HEK293 (cell line): ENCODE results near the gene PCSK6.
A peak's percentile ranks its signal among the peaks of the same experiment; 100 is the strongest.

Experiments
- CTCF ChIA-PET: fragments of 350-600 bp; formaldehyde crosslinking; extraction: SDS; loops from one replicate; lab custom pipeline; 2021; ENCODE audit warnings: antibody characterized with exemption; lab: Yijun Ruan, JAX
- POLR2A ChIA-PET: fragments of 300-600 bp; formaldehyde crosslinking; extraction: SDS; loops from one replicate; lab custom pipeline; 2020; ENCODE audit warnings: antibody characterized with exemption, inconsistent platforms; lab: Yijun Ruan, JAX
- H3K27ac ChIP-seq: fragments of 200-500 bp; sonication (Bioruptor generic); 2 replicates; pipeline ENCODE4 v1.5.1; 2014; ENCODE audit warnings: low read depth, low read length, control low read depth, inconsistent platforms; ENCODE audit errors: extremely low read depth
- H3K36me3 ChIP-seq, 2 experiments: fragments of 200-500 bp in 1 of 2; sonication (Bioruptor generic) in 1 of 2; 1 replicate in 1 of 2; 2 replicates in 1 of 2; pipeline ENCODE4 v1.5.1; 2014 to 2017; ENCODE audit warnings: inconsistent platforms in 2 of 2, low read length in 2 of 2; ENCODE audit not compliant: control insufficient read depth in 2 of 2, insufficient read depth in 1 of 2
- H3K4me1 ChIP-seq: fragments of 200-500 bp; sonication (Bioruptor generic); 2 replicates; pipeline ENCODE4 v1.5.1; 2014; ENCODE audit warnings: mild to moderate bottlenecking, low read length, inconsistent platforms; ENCODE audit not compliant: control insufficient read depth, insufficient read depth
- H3K4me3 ChIP-seq: 2 replicates; pipeline ENCODE4 v1.5.1; 2011; ENCODE audit warnings: low read depth, mild to moderate bottlenecking, control low read depth, low read length, moderate library complexity
- H3K9me3 ChIP-seq: fragments of 200-500 bp; sonication (Bioruptor generic); 2 replicates; pipeline ENCODE4 v1.5.1; 2014; ENCODE audit warnings: low read depth, low read length, inconsistent platforms; ENCODE audit not compliant: control insufficient read depth, insufficient read depth
- IKZF3 ChIP-seq: fragments of 450-650 bp; IDR thresholded peaks from 2 replicates; pipeline ENCODE4 v1.5.0; 2018; ENCODE audit warnings: missing biosample characterization, mild to moderate bottlenecking, missing genetic modification characterization, moderate library complexity
- MZF1 ChIP-seq: fragments of 450-650 bp; formaldehyde crosslinking; IDR thresholded peaks from 2 replicates; pipeline ENCODE4 v1.5.1; 2017; ENCODE audit warnings: missing biosample characterization, missing genetic modification characterization, borderline replicate concordance
- SP7 ChIP-seq: fragments of 450-650 bp; formaldehyde crosslinking; IDR thresholded peaks from 2 replicates; pipeline ENCODE4 v1.5.1; 2016; ENCODE audit warnings: missing biosample characterization, missing genetic modification characterization
- ZBTB20 ChIP-seq: fragments of 450-650 bp; formaldehyde crosslinking; IDR thresholded peaks from 2 replicates; pipeline ENCODE4 v1.5.1; 2016; ENCODE audit warnings: missing biosample characterization, missing genetic modification characterization
- ZBTB7A ChIP-seq: fragments of 450-650 bp; formaldehyde crosslinking; IDR thresholded peaks from 2 replicates; pipeline ENCODE4 v1.5.1; 2016; ENCODE audit warnings: low read depth, missing biosample characterization, missing genetic modification characterization
- ZEB2 ChIP-seq: fragments of 450-650 bp; formaldehyde crosslinking; IDR thresholded peaks from 2 replicates; pipeline ENCODE4 v1.5.1; 2016; ENCODE audit warnings: missing biosample characterization, missing genetic modification characterization
- ZFHX2 ChIP-seq: fragments of 450-650 bp; formaldehyde crosslinking; conservative IDR thresholded peaks from 2 replicates; pipeline ENCODE4 v1.5.1; 2016; ENCODE audit warnings: missing biosample characterization, missing genetic modification characterization
- ZNF335 ChIP-seq: fragments of 450-650 bp; formaldehyde crosslinking; conservative IDR thresholded peaks from 2 replicates; pipeline ENCODE4 v1.5.1; 2016; ENCODE audit warnings: missing biosample characterization, missing genetic modification characterization
- ZNF341 ChIP-seq: fragments of 450-650 bp; formaldehyde crosslinking; IDR thresholded peaks from 2 replicates; pipeline ENCODE4; 2016; ENCODE audit warnings: low read depth, missing biosample characterization, missing genetic modification characterization
- ZNF394 ChIP-seq: fragments of 450-650 bp; formaldehyde crosslinking; IDR thresholded peaks from 2 replicates; pipeline ENCODE4 v1.5.1; 2016; ENCODE audit warnings: missing biosample characterization, missing genetic modification characterization, mild to moderate bottlenecking, moderate library complexity, borderline replicate concordance
- ZNF560 ChIP-seq: fragments of 450-650 bp; formaldehyde crosslinking; IDR thresholded peaks from 2 replicates; pipeline ENCODE4 v1.5.1; 2017; ENCODE audit warnings: missing biosample characterization, missing genetic modification characterization, borderline replicate concordance
- ZNF610 ChIP-seq: fragments of 450-650 bp; formaldehyde crosslinking; IDR thresholded peaks from 2 replicates; pipeline ENCODE4 v1.5.1; 2016; ENCODE audit warnings: missing biosample characterization, missing genetic modification characterization, borderline replicate concordance
- ZNF664 ChIP-seq: fragments of 450-650 bp; formaldehyde crosslinking; IDR thresholded peaks from 2 replicates; pipeline ENCODE4 v1.5.1; 2016; ENCODE audit warnings: missing biosample characterization, missing genetic modification characterization
- ZNF792 ChIP-seq: fragments of 450-650 bp; formaldehyde crosslinking; IDR thresholded peaks from 2 replicates; pipeline ENCODE4 v1.5.1; 2016; ENCODE audit warnings: missing biosample characterization, missing genetic modification characterization
- ZXDB ChIP-seq: fragments of 450-650 bp; formaldehyde crosslinking; IDR thresholded peaks from 2 replicates; pipeline ENCODE4 v1.5.1; 2016; ENCODE audit warnings: missing biosample characterization, missing genetic modification characterization
- TF ChIP-seq, protein P1 (sequence below): fragments of 450-650 bp; formaldehyde crosslinking; IDR thresholded peaks from 2 replicates; pipeline ENCODE4 v1.5.1; 2016; ENCODE audit warnings: missing biosample characterization, missing genetic modification characterization
- TF ChIP-seq, protein P2 (sequence below): fragments of 450-650 bp; formaldehyde crosslinking; IDR thresholded peaks from 2 replicates; pipeline ENCODE4 v1.5.1; 2016; ENCODE audit warnings: missing biosample characterization, missing genetic modification characterization
- TF ChIP-seq, protein P3 (sequence below): fragments of 450-650 bp; IDR thresholded peaks from 2 replicates; pipeline ENCODE4 v1.5.1; 2018; ENCODE audit warnings: missing biosample characterization, mild to moderate bottlenecking, missing genetic modification characterization

The PCSK6 gene

DNA sequence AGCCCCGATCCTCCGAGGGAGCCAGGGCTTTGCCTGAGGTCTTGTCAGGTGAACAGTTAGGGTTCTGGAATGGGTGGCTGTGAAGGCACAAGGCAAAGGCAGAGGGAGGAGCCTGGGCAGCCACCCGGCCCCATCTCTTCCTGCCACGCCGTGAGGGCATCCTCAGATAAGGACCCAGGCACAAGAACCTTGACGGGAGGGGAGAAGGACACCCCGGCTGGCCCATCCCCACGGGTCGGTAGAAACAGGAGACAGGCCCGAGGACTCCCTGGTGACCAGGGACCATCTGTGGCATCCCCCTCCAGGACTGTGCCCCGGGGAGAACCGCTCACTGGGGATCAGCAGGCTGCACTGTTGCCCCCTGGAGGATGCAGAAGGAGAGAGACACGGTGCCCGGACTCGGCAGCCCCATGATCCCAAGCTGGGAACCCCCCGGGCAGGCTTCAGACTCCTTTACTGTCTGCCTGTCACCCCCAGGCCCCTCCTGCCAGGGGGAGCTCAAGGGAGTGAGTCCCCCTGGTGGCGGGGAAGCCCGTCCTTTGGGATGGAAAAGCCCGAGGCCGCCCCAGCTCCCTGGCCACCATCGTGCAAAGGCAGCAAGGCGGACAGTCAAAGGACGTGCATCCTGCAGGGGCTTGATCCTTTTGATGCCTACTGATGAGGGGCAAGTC is 12.3 kb upstream of the PCSK6 start (continued):
- TF ChIP-seq, protein P1, sequence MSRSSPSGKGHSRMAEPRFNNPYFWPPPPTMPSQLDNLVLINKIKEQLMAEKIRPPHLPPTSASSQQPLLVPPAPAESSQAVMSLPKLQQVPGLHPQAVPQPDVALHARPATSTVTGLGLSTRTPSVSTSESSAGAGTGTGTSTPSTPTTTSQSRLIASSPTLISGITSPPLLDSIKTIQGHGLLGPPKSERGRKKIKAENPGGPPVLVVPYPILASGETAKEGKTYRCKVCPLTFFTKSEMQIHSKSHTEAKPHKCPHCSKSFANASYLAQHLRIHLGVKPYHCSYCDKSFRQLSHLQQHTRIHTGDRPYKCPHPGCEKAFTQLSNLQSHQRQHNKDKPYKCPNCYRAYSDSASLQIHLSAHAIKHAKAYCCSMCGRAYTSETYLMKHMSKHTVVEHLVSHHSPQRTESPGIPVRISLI (tag by site-specific recombination), result no peak
- peak; percentile 93 for TF ChIP-seq MZF1 (tag by site-specific recombination)
- 0 out of 2 replicates have a peak, but pooled peaks have one; percentile 30 for TF ChIP-seq ZEB2 (tag by site-specific recombination)
- TF ChIP-seq ZBTB20 (tag by site-specific recombination), result peak; percentile 66
- peak; percentile 16; the same call in 1 of the 2 replicates for TF ChIP-seq ZNF341 (tag by site-specific recombination)
- peak; percentile 31; the same call in 1 of the 2 replicates for TF ChIP-seq SP7
- TF ChIP-seq, protein P2, sequence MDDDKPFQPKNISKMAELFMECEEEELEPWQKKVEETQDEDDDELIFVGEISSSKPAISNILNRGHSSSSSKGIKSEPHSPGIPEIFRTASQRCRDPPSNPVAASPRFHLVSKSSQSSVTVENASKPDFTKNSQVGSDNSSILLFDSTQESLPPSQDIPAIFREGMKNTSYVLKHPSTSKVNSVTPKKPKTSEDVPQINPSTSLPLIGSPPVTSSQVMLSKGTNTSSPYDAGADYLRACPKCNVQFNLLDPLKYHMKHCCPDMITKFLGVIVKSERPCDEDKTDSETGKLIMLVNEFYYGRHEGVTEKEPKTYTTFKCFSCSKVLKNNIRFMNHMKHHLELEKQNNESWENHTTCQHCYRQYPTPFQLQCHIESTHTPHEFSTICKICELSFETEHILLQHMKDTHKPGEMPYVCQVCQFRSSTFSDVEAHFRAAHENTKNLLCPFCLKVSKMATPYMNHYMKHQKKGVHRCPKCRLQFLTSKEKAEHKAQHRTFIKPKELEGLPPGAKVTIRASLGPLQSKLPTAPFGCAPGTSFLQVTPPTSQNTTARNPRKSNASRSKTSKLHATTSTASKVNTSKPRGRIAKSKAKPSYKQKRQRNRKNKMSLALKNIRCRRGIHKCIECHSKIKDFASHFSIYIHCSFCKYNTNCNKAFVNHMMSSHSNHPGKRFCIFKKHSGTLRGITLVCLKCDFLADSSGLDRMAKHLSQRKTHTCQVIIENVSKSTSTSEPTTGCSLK (tag by site-specific recombination), result no peak
- TF ChIP-seq, protein P3, sequence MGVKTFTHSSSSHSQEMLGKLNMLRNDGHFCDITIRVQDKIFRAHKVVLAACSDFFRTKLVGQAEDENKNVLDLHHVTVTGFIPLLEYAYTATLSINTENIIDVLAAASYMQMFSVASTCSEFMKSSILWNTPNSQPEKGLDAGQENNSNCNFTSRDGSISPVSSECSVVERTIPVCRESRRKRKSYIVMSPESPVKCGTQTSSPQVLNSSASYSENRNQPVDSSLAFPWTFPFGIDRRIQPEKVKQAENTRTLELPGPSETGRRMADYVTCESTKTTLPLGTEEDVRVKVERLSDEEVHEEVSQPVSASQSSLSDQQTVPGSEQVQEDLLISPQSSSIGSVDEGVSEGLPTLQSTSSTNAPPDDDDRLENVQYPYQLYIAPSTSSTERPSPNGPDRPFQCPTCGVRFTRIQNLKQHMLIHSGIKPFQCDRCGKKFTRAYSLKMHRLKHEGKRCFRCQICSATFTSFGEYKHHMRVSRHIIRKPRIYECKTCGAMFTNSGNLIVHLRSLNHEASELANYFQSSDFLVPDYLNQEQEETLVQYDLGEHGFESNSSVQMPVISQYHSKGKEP (tag by site-specific recombination), result 0 out of 2 replicates have a peak, but pooled peaks have one; percentile 10
- no peak for TF ChIP-seq ZNF560
- peak; percentile 35; the same call in 1 of the 2 replicates for TF ChIP-seq ZNF610 (tag by site-specific recombination)
- no peak for TF ChIP-seq IKZF3 (tag by site-specific recombination)
- TF ChIP-seq ZNF394 (tag by site-specific recombination), result peak; percentile 67; the same call in 1 of the 2 replicates
- TF ChIP-seq ZNF792 (tag by site-specific recombination), result no peak
- TF ChIP-seq ZNF335 (tag by site-specific recombination), result peak; percentile 98

DNA sequence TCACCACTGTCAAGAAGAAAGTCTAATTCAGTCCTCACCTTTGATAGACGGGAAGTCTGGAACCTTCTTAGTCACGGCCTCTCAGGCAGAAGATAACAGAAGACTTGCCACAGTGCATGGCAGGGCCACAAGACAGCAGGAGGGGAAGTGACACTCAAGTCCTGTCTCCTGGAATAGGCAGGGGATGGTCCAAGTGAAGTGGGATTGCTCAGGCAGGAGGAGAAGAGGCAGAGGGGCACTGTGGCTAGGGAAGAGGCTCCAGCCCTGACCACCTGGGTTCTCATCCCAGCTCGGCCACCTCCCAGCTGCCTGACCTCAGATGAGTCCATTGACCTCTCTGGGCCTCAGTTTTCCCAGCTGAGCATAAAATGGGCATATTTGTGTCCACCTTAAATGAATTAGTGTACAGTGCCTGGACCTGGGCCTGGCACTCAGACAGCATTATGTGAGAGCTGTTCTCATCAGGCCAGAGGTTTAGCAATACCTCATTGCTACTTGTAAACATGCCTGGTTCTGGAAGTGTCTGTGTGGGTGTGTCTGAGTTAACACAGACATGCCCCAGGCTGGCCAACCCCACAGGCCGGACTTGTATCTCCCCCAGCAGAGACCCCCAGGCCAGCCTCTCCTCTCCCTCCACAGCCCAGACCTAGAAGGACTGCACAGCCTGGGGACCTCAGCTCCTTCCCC is 11.5 kb upstream of the PCSK6 start:
- ChIA-PET CTCF (interaction anchor here (0.6 to 6.1 kb wide), 15 partner anchors 9 to 1804 kb away, joined by 3 to 67 read pairs (median 5); no protein-coding TSS in a partner anchor), POLR2A (no interaction called here)
- no peak overlapping the region for H3K27ac ChIP-seq
- TF ChIP-seq ZXDB (tag by site-specific recombination), result no peak
- no peak for TF ChIP-seq ZBTB7A (tag by site-specific recombination)
- no peak for TF ChIP-seq IKZF3 (tag by site-specific recombination)
- TF ChIP-seq ZNF664 (tag by site-specific recombination), result peak; percentile 21; the same call in 1 of the 2 replicates
- TF ChIP-seq ZFHX2 (tag by site-specific recombination), result peak; percentile 35; the same call in 1 of the 2 replicates
- H3K9me3 ChIP-seq, result no peaks in the 10 kb centered on the region
- no peaks in the 10 kb centered on the region for H3K36me3 ChIP-seq
- H3K4me3 ChIP-seq, result no peak overlapping the region
- H3K4me1 ChIP-seq, result no peaks in the 10 kb centered on the region
